Peyer's patch (tissue), 4 donors: ENCODE data around the gene SLC24A4. TPM values are rescaled to one million over a fixed set of nuclear protein-coding genes. Genes with fewer than 3 reads are reported as not detected.
A peak's percentile ranks its signal among the peaks of the same experiment; 100 is the strongest.

Experiments used
- DNase-seq, 3 donors: peaks; one replicate each; pipeline ENCODE4 v3.0.0-alpha.2; 2017 to 2019
- H3K27ac ChIP-seq, 4 donors: fragments of 200-600 bp; sonication (generic); one replicate each; pipeline ENCODE4 v1.5.1; 2016 to 2019
- H3K27me3 ChIP-seq, 2 donors: fragments of 200-600 bp; sonication (generic); one replicate each; pipeline ENCODE4 v1.5.1; 2019
- H3K36me3 ChIP-seq, 3 donors: fragments of 200-600 bp; sonication (generic); one replicate each; pipeline ENCODE4 v1.5.1; 2016 to 2019
- H3K4me1 ChIP-seq, 4 donors: fragments of 200-600 bp; sonication (generic); one replicate each; pipeline ENCODE4 v1.5.1; 2016 to 2019
- H3K4me3 ChIP-seq, 4 donors: fragments of 200-600 bp; sonication (generic); 1 replicate in 3 of 4; 2 replicates in 1 of 4; pipeline ENCODE4 v1.5.1; 2016 to 2019; ENCODE audit warnings: mild to moderate bottlenecking in 1 of 4
- H3K9me3 ChIP-seq, 4 donors: fragments of 200-600 bp; sonication (generic); one replicate each; pipeline ENCODE4 v1.5.1; 2016 to 2019; ENCODE audit warnings: mild to moderate bottlenecking in 1 of 4
- POLR2A ChIP-seq, 2 donors: fragments of 450-650 bp; IDR thresholded peaks; one replicate each; pipeline ENCODE4 v1.5.1; 2017; ENCODE audit warnings: antibody characterized with exemption in 2 of 2, mild to moderate bottlenecking in 2 of 2, moderate library complexity in 2 of 2
- total RNA-seq, 4 donors: library from RNA; depleted of rRNA; stranded (reverse); fragments of >200 nt; gene quantifications; one replicate each; pipeline ENCODE4 v1.1.0, GENCODE V29; 2016
- TF ChIP-seq, protein P1 (sequence below), 6 experiments: fragments of 450-650 bp in 4 of 6; fragments of 200-600 bp in 2 of 6; sonication (generic) in 1 of 6; IDR thresholded peaks; one replicate each; pipeline ENCODE4 v1.5.1; 2017 to 2019; ENCODE audit warnings: antibody characterized with exemption in 6 of 6, mild to moderate bottlenecking in 3 of 6, moderate library complexity in 1 of 6

The SLC24A4 gene
- total RNA-seq, 4 donors from 2014 or later = 0.18 to 1.7 (median 0.54) TPM; not detected in 1

- Histone ChIP-seq H3K27me3 (no peaks in the 10 kb centered on the region), H3K4me1 (no peaks in the 10 kb centered on the region)
Measured at GRCh38 chr14:92404018-92404417, 81.1 kb downstream of the SLC24A4 start.

DNA sequence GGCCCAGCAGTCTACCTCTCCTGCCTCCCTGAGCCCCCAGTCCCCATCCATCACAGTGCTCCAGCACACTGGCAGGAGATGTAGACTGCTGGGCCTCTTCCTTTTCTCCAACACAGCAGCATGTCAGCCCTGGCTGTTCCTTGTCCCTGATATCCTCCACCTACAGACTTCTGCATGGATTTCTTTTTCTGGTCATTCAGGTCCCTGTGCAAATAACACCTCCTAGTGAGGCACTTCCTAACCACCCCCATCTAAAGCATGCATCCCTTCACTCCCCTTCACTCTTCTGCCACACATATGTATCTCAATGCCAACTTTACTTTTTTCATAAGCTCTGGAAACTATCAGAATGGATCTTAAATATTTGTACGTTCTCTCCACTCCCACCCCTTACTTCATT, 81.5 kb downstream of the SLC24A4 start:
- Histone ChIP-seq H3K27me3 (no peaks in the 10 kb centered on the region), H3K36me3 (no peaks in the 10 kb centered on the region), H3K4me3 (no peak overlapping the region), H3K27ac (no peak overlapping the region), H3K9me3 (peaks cover 0 to 5% (median 0%) of the 10 kb centered on the region in 4 donors), H3K4me1 (no peaks in the 10 kb centered on the region)
- DNase-seq = no peak
- no peak for TF ChIP-seq POLR2A (IDR thresholded peaks at IDR 0.05)
- TF ChIP-seq, protein P1, sequence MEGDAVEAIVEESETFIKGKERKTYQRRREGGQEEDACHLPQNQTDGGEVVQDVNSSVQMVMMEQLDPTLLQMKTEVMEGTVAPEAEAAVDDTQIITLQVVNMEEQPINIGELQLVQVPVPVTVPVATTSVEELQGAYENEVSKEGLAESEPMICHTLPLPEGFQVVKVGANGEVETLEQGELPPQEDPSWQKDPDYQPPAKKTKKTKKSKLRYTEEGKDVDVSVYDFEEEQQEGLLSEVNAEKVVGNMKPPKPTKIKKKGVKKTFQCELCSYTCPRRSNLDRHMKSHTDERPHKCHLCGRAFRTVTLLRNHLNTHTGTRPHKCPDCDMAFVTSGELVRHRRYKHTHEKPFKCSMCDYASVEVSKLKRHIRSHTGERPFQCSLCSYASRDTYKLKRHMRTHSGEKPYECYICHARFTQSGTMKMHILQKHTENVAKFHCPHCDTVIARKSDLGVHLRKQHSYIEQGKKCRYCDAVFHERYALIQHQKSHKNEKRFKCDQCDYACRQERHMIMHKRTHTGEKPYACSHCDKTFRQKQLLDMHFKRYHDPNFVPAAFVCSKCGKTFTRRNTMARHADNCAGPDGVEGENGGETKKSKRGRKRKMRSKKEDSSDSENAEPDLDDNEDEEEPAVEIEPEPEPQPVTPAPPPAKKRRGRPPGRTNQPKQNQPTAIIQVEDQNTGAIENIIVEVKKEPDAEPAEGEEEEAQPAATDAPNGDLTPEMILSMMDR (IDR thresholded peaks at IDR 0.05) = no peak

More at GRCh38 chr14:92404018-92404417, 81.1 kb downstream of the SLC24A4 start:
- Histone ChIP-seq H3K4me3 (no peak overlapping the region), H3K27ac (no peak overlapping the region), H3K9me3 (peaks cover 0 to 5% (median 0%) of the 10 kb centered on the region in 4 donors), H3K36me3 (no peaks in the 10 kb centered on the region)
- DNase-seq = no peak
- TF ChIP-seq POLR2A (IDR thresholded peaks at IDR 0.05) = no peak
- TF ChIP-seq, protein P1 (IDR thresholded peaks at IDR 0.05) = no peak

GRCh38 chr14:92404938-92405337, 82.0 kb downstream of the SLC24A4 start:
- Histone ChIP-seq H3K27me3 (no peaks in the 10 kb centered on the region), H3K36me3 (no peaks in the 10 kb centered on the region), H3K9me3 (peaks cover 0 to 5% (median 0%) of the 10 kb centered on the region in 4 donors), H3K4me1 (no peaks in the 10 kb centered on the region), H3K4me3 (no peak overlapping the region), H3K27ac (no peak overlapping the region)
- DNase-seq = no peak
- TF ChIP-seq, protein P1 (IDR thresholded peaks at IDR 0.05) = no peak
- TF ChIP-seq POLR2A (IDR thresholded peaks at IDR 0.05) = no peak

- H3K9me3 ChIP-seq = peaks cover 0 to 5% (median 0%) of the 10 kb centered on the region in 4 donors
- no peaks in the 10 kb centered on the region for H3K4me1 ChIP-seq
- peak overlapping the region in 1 of 4 donors; percentile 29 for H3K27ac ChIP-seq
- H3K4me3 ChIP-seq = no peak overlapping the region
- TF ChIP-seq POLR2A (IDR thresholded peaks at IDR 0.05) = no peak
- no peaks in the 10 kb centered on the region for H3K27me3 ChIP-seq
- no peak for DNase-seq
- no peaks in the 10 kb centered on the region for H3K36me3 ChIP-seq
Measured at GRCh38 chr14:92407410-92407809, 84.4 kb downstream of the SLC24A4 start.

DNA sequence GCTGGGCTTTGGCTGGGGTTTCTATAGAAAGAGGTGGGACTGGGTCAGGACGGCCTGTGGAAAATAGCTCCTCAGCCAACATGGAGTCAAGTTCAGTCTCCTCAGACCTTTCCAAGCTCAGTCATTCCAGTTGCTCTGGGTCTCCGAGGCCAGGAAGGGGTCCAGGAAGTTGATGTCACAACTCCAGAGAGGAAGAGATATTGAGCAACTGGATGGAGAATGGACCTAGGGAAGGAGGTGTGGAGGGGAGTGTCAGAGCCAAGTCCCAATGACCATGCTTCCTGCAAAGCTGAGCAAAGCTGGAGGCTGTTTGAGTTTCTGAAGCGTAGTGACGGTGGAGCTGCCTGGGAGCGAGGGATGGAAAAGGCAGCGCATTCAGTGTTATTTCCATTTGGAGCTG, 86.1 kb downstream of the SLC24A4 start:
- H3K4me3 ChIP-seq = no peak overlapping the region
- peak overlapping the region in 2 of 4 donors; percentile 36 to 48 for H3K27ac ChIP-seq
- H3K9me3 ChIP-seq = peaks cover 0 to 5% (median 0%) of the 10 kb centered on the region in 4 donors
- no peaks in the 10 kb centered on the region for H3K27me3 ChIP-seq
- DNase-seq = no peak
- no peaks in the 10 kb centered on the region for H3K36me3 ChIP-seq
- TF ChIP-seq POLR2A (IDR thresholded peaks at IDR 0.05) = no peak
- TF ChIP-seq, protein P1 (IDR thresholded peaks at IDR 0.05) = no peak
- H3K4me1 ChIP-seq = no peaks in the 10 kb centered on the region

DNA sequence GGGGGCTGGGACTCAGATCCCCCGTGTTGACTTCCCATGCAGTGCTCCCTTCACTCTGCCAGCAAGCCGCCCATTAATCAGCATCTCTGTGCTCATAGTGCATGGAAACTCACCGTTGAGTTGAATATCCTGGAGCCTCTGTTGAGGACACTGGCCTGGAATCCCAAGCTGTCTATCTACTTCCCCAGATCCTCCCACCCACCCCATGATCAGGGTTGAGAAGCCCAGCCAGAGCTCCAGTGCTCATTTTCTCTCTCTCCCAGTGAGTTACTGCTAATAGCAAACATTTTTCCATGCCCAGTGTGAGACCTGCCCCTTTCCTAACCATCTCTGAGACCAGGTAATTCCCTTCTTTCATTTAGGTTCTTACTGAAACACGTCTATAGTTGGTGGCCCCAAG, 88.2 kb downstream of the SLC24A4 start:
- Histone ChIP-seq H3K4me1 (no peaks in the 10 kb centered on the region), H3K4me3 (no peak overlapping the region)

More for the DNA sequence above, 88.2 kb downstream of the SLC24A4 start:
- TF ChIP-seq, protein P1 (IDR thresholded peaks at IDR 0.05) = no peak
- TF ChIP-seq POLR2A (IDR thresholded peaks at IDR 0.05) = no peak
- no peak overlapping the region for H3K27ac ChIP-seq
- H3K27me3 ChIP-seq = no peaks in the 10 kb centered on the region
- DNase-seq = no peak
- H3K36me3 ChIP-seq = no peaks in the 10 kb centered on the region
- H3K9me3 ChIP-seq = peaks cover 0 to 4% (median 0%) of the 10 kb centered on the region in 4 donors
